Activated gamma-delta T cell treated with anti-CD3 and anti-CD28 coated beads, Interleukin-2, amount 50 U/mL, for 16 hours (primary cell): ENCODE data around the gene ARHGAP29.

ENCODE experiments used
- DNase-seq: peaks from one replicate; pipeline ENCODE4 v3.0.0-alpha.2; 2020; ENCODE audit warnings: low read depth

The ARHGAP29 gene, protein sequence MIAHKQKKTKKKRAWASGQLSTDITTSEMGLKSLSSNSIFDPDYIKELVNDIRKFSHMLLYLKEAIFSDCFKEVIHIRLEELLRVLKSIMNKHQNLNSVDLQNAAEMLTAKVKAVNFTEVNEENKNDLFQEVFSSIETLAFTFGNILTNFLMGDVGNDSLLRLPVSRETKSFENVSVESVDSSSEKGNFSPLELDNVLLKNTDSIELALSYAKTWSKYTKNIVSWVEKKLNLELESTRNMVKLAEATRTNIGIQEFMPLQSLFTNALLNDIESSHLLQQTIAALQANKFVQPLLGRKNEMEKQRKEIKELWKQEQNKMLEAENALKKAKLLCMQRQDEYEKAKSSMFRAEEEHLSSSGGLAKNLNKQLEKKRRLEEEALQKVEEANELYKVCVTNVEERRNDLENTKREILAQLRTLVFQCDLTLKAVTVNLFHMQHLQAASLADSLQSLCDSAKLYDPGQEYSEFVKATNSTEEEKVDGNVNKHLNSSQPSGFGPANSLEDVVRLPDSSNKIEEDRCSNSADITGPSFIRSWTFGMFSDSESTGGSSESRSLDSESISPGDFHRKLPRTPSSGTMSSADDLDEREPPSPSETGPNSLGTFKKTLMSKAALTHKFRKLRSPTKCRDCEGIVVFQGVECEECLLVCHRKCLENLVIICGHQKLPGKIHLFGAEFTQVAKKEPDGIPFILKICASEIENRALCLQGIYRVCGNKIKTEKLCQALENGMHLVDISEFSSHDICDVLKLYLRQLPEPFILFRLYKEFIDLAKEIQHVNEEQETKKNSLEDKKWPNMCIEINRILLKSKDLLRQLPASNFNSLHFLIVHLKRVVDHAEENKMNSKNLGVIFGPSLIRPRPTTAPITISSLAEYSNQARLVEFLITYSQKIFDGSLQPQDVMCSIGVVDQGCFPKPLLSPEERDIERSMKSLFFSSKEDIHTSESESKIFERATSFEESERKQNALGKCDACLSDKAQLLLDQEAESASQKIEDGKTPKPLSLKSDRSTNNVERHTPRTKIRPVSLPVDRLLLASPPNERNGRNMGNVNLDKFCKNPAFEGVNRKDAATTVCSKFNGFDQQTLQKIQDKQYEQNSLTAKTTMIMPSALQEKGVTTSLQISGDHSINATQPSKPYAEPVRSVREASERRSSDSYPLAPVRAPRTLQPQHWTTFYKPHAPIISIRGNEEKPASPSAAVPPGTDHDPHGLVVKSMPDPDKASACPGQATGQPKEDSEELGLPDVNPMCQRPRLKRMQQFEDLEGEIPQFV

DNA sequence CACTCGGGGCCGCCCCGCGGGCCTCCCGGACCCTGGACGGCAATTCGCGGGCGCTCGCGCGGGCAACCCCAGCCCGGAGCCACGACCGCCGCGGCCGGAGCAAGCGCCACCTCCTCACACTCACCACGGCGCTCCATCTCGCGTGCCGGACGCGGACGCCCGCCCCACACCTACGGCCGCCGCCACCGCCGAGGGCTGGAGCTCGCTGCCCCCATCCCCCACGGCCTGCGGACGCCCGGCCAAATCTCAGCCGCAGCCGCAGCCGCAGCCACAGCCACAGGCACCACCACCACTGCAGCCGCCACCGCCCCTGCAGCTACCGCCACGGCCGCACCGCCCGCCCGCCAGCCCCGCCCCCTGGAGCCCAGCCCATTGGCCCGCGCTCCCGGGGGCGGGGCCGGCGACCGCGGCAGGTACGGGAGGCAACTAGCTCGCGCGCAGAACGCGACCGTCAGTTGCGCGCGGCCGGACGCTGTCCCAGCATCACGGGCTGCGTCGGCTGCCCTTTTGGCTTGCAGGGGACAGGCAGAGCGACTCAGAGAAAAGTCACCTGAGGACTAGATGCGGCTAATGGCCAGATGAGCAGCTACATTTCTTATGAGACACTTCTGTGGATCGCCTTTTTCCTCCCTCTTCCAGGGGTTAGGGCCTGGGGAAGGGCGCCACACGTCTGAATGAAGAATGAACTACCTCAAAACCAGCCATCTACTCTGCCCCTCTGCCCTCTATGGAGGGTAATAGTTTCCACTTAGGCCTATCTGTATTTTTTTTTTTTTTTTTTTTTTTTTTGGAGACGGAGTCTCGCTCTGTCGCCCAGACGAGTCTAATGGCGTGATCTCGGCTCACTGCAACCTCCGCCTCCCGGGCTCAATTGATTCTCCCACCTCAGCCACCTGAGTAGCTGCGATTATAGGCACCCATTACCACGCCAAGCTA, at the start of gene ARHGAP29:
Gene ARHGAP29 (minus strand): TSS at position 294 of the 936 bp plus-strand sequence. CDS start 5,973 bp downstream, outside the sequence.
- no peak for DNase-seq

- no peak for DNase-seq
Measured at GRCh38 chr1:94286864-94287437, 49.6 kb upstream of the ARHGAP29 start.

DNA sequence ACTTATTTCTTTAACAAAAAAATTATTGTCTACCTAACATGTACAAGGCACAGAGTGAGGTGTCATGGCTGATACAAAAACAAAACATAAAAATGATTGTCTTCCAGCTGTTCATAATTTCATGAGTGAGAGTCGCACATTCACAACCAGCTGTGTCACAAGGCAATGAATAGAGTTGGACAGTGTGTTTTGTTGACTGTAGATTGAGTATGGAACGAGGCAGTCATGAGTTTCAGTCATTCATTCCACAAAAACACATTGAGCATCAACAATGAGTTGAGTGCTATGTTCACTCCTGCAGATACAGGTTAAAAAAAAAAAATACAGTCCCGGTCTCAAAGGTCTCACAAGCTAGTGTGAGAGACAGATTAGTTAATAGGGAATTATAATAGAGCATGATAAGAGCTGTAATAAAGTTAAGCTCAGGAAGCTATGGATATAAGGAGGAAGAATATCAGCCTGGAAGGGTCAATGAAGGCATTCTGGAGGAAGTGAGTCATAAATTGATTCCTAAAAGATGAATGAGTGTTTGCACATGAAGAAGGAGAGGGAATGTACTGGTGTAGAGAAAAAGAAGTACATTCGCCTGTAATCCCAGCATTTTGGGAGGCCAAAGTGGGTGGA, 47.8 kb upstream of the ARHGAP29 start:
- no peak for DNase-seq

DNA sequence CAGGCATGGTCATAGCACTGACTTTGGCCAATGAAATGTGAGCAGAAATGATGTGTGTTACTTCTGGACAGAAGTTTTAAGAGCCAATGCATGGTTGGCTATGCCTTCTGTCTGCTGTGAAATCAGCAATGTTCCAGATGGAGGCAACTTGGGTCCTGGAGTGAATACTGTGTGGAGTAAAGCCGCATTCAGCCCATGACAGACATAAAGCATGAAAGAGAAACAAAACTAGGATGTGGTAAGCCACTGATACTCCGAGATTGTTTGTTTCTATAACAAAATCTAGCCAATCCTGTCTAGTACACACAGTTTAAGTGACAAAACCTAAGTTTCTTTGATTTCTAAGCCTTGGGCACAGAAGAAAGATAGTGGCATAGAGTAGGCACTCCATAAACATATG, 47.1 kb upstream of the ARHGAP29 start:
- DNase-seq = no peak

DNA sequence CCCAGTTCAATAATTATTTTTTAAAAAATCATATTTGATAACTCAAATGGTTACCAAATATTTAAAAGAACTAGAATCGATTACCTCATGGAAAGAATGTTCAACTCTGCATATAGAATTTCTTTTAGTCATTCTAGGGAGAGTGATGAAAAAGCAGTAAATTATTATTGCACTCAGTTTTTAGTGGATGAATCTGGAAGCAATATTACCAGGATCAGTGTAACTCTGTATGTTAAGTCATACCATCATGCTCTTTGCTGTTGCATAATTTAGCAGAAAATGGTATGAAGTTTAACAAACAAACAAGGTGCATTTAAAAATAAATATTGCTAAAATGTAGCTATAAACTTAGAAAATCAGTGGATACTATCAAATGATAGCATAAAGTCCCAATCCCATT, 46.1 kb upstream of the ARHGAP29 start:
- no peak for DNase-seq

DNA sequence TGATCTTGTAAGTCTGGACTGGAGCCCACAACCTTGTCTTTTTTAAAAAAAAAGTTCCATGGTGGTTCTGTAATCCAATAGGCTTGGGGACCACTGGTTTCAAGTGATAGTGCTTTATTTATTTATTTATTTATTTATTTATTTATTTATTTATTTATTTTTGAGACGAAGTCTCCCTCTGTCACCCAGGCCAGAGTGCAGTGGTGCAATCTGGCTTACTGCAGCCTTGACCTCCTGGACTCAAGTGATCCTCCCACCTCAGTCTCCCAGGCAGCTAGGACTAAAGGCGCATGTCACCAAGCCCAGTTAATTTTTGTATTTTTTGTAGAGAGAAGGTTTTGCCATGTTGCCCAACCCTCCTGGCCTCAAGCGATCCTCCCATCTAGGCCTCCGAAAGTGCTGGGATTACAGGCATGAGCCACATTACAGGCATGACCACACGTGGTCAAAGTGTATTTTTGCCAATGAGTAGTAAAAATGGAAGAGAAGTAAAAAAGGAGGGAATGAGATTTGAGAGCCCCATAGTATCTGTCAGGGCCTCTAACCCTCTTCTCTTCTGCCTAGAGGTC, 44.8 kb upstream of the ARHGAP29 start:
- no peak for DNase-seq

GRCh38 chr1:94281361-94282142, 44.2 kb upstream of the ARHGAP29 start:
- DNase-seq = no peak

- no peak for DNase-seq
Measured at GRCh38 chr1:94280541-94280940, 43.2 kb upstream of the ARHGAP29 start.

DNA sequence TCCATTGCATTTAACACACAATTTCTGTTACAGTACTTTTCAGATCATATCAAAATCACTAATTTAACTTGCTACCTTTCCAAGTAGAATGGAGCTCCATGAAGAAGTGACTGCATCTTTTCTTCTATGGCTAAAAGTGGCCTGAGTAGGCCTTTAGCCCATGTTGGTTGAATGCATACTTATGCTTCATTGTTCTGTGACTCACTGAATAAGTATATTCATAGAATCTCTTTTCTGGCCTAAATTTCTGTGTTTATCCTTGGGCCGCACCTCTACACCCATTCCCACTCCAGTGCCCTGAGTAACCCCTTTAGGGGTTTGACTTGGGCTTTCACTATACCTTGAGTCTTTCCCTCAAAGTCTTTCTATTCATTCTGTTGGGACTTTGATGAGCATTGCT, 42.1 kb upstream of the ARHGAP29 start:
- DNase-seq = no peak

- DNase-seq = no peak
Measured at GRCh38 chr1:94279038-94279437, 41.7 kb upstream of the ARHGAP29 start.

DNA sequence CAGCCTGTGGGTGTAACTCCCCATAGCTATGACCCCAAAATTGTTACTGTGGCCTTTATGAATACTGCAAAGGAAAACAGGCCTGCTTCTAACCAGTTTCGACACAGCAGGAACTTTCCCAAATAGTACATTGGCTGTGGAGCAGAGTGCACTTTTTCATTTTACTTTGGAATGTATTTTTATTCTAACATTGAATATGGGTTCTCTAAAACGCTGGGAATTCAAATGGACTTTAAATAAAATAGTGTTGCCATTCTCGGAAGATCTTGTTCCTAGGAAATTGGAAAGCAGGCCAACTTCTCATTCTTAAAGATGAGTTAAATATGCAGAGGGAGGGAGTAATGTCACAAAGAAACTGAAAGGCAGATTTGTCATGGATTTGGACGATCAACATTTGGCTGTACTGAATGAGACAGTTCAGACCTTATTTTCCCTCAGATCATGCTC, 39.6 kb upstream of the ARHGAP29 start:
- DNase-seq = no peak

DNA sequence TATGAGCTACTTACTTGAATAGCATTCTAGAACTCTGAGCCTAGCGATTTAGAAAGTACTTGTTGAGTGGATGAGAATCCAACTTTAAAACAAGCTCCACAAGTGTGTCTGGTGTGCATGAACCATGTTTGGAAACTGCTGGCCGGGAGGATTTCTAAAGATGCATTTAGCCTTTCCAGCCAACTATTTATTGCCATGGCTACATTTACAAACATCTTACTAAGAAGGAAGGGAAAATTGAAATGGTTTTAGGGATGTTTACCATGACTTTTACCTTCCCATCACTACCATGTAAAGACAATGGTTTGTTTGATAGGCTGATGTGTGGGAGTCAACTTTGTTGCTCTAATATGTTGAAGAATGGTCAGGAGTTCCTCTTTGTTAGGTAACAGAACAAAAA, 37.7 kb upstream of the ARHGAP29 start:
- no peak for DNase-seq

GRCh38 chr1:94274561-94274960, 37.2 kb upstream of the ARHGAP29 start:
- no peak for DNase-seq

DNA sequence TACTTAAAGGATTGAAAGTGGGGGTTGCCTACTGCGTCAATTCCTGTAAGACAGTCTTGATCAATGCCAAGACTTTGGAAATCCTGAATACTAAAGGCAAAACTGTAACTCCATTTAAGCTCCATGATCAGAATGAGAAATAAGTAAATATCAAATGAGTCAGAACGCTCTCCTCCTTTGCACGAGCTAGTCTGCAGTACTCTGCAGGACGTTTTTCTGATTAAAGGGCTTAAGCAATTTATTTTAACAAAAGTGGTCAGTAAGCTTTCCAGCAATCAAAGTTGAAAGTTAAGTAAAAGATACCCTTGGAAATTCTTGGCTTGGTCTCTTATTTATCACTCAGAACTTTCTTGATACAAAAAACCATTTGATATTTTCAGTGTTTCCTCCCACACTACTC, 35.7 kb upstream of the ARHGAP29 start:
- DNase-seq = no peak

- no peak for DNase-seq
Measured at GRCh38 chr1:94272388-94272787, 35.0 kb upstream of the ARHGAP29 start.

DNA sequence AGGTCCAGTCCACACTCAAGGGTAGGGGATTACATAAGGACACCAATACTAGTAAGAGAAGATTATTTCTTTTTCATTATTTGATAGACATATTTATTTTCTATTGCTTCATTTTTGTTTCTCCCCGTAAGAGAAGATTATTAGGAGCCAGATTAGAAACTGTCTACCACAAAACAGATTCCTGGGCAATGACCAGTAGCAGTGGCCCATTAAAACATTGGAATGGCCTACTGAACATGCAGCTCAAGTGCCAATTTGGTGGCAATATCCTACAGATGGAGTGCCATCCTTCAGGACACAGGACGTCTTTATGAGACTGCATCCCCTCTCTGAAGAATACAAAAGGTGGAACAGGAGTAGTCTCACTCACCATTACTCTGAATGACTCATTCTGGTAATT, 34.0 kb upstream of the ARHGAP29 start:
- no peak for DNase-seq

GRCh38 chr1:94270801-94271203, 33.4 kb upstream of the ARHGAP29 start:
- DNase-seq = no peak

DNA sequence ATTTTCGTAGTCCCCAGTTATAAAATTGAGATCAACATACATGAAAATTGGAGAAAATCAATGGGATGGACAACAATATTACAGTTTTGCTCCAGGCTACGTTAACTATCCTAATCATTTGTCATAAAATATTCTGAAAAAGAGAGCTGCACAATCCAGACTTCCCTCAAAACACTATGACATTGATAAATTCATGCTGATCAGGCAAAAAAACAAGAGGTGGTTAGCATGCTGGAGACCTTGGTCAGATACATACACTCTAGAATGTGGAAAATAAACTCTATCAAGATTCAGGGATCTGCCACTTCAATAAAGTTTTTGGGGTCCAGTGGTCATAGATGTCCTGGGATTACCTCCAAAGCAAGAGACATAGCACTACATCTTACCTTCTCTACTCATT, 32.5 kb upstream of the ARHGAP29 start:
- DNase-seq = no peak

- no peak for DNase-seq
Measured at GRCh38 chr1:94265906-94266305, 28.5 kb upstream of the ARHGAP29 start.
